GM12891 (cell line): ENCODE data around the gene NDUFA13.
A peak's percentile ranks its signal among the peaks of the same experiment; 100 is the strongest.

Experiments
- DNase-seq: peaks from one replicate; pipeline ENCODE4 v3.0.0; 2011; ENCODE audit warnings: low spot score; ENCODE audit not compliant: insufficient read length
- FAIRE-seq: peaks from 2 replicates; lab custom pipeline; 2011; peaks lifted over from hg19 to GRCh38; lab: Jason Lieb, UNC
- PAX5 ChIP-seq: IDR thresholded peaks from 2 replicates; pipeline ENCODE4 v1.6.1; 2011; ENCODE audit warnings: low read length, moderate library complexity, mild to moderate bottlenecking; ENCODE audit not compliant: insufficient read depth, severe bottlenecking
- POLR2A ChIP-seq: IDR thresholded peaks from 2 replicates; pipeline ENCODE4 v1.6.1; 2011; ENCODE audit warnings: low read depth, low read length, control low read depth
- POLR2AphosphoS5 ChIP-seq: IDR thresholded peaks from 2 replicates; pipeline ENCODE4 v1.6.1; 2011; ENCODE audit warnings: low read depth, low read length, control low read depth
- POU2F2 ChIP-seq: IDR thresholded peaks from 2 replicates; pipeline ENCODE4 v1.6.1; 2011; ENCODE audit warnings: low read depth, mild to moderate bottlenecking, control low read depth, low read length, moderate library complexity
- SPI1 ChIP-seq: IDR thresholded peaks from 2 replicates; pipeline ENCODE4 v1.6.1; 2011; ENCODE audit warnings: low read depth, low read length, control low read depth
- TAF1 ChIP-seq: IDR thresholded peaks from 2 replicates; pipeline ENCODE4 v1.6.1; 2011; ENCODE audit warnings: low read depth, low read length, control low read depth

NDUFA13 gene

DNA sequence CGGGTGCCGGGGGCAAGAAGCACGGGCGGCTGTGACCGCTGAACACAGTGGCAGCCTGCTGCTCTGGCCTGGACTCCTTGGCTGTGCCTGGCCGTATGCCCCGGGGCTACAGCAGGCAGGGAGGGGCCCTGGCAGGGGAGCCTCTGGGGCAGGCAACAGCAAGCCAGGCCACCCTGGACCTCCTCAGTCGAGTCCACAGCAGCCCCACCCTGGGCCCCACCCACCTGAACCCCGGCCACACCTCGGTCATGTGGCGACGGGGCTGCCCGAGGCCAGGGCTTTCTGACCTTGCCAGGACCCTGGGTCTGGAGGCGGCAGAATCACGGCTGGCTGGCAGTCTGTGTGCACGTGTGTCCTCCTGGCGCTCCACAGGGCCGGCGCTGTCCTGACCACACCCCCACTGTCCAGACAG is 30.7 kb downstream of the NDUFA13 start:
- TF ChIP-seq POLR2A (no peak), POLR2AphosphoS5 (no peak), PAX5 (no peak), TAF1 (no peak)

DNA sequence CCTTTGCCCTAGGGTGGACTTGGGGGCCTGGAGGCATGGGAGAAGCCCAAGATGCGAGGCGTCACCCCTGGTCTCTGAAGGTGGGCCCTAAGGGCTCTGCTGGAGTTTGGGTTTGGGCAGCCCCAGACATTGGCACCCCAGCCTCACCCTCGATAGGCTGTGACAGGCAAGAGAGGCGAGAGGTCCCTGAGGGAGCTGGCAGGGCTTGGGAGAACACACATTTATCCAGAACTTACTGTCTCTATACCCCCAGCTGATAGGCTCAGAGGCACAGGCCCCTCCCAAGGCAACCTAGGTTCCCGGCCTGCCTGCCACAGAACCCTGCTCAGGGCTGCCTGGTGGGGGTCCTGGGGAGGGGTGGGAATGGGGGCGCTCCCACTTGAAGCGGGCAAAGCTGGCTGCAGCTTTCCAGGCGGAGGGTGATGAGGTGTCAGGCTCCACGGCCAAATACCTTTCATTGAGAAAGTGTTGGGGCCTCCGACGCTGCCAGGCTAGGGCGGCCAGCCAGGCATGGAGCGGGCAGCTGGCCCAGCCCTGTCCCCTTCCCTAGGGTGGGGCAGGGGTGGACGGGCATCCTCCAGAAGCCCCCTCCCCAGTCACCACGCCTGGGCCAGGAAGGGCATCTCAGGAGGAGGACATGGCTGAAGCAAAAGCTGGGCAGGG is 31.8 kb downstream of the NDUFA13 start:
- DNase-seq (no peak), FAIRE-seq (no peak)
- TF ChIP-seq SPI1 (no peak), POLR2A (no peak), POU2F2 (no peak), POLR2AphosphoS5 (no peak), TAF1 (no peak), PAX5 (no peak)

More for the DNA sequence above, 30.7 kb downstream of the NDUFA13 start:
- FAIRE-seq: no peak
- no peak for DNase-seq

- FAIRE-seq: no peak
- TF ChIP-seq PAX5 (no peak), SPI1 (no peak), POLR2AphosphoS5 (no peak), POU2F2 (no peak), POLR2A (no peak), TAF1 (no peak)
- DNase-seq: no peak
Measured at GRCh38 chr19:19548915-19549759, 33.1 kb downstream of the NDUFA13 start.

- FAIRE-seq (no peak), DNase-seq (no peak)
- TF ChIP-seq POU2F2: no peak
- TF ChIP-seq POLR2AphosphoS5: no peak
- TF ChIP-seq POLR2A: no peak
- no peak for TF ChIP-seq TAF1
- no peak for TF ChIP-seq SPI1
- no peak for TF ChIP-seq PAX5
Measured at GRCh38 chr19:19549804-19550464, 33.9 kb downstream of the NDUFA13 start.

GRCh38 chr19:19550485-19550929 is 34.5 kb downstream of the NDUFA13 start:
- DNase-seq: no peak
- TF ChIP-seq POU2F2 (no peak), TAF1 (no peak), POLR2A (no peak), POLR2AphosphoS5 (no peak), SPI1 (no peak), PAX5 (no peak)
- FAIRE-seq: no peak

- FAIRE-seq (no peak), DNase-seq (no peak)
- TF ChIP-seq SPI1 (no peak), POLR2A (no peak), POU2F2 (no peak), POLR2AphosphoS5 (no peak), TAF1 (no peak), PAX5 (no peak)
Measured at GRCh38 chr19:19550972-19551852, 35.2 kb downstream of the NDUFA13 start.

- no peak for FAIRE-seq
- no peak for DNase-seq
- TF ChIP-seq PAX5 (no peak), SPI1 (no peak), POU2F2 (no peak), POLR2A (no peak), POLR2AphosphoS5 (no peak), TAF1 (no peak)
Measured at GRCh38 chr19:19551853-19552192, 35.8 kb downstream of the NDUFA13 start.

- peak; percentile 77 for DNase-seq
- TF ChIP-seq POU2F2 (no peak), POLR2A (no peak), POLR2AphosphoS5 (no peak), TAF1 (no peak), SPI1 (no peak), PAX5 (no peak)
- FAIRE-seq: no peak
Measured at GRCh38 chr19:19552798-19553197, 36.8 kb downstream of the NDUFA13 start.
